Cardiac muscle cell (in vitro differentiated cells and primary cell): ENCODE results near the gene ROGDI. TPM values are rescaled to one million over a fixed set of nuclear protein-coding genes. Genes with fewer than 3 reads are reported as not detected.
A peak's percentile ranks its signal among the peaks of the same experiment; 100 is the strongest.

Experiments used
- DNase-seq, 2 donors: peaks; one replicate each; pipeline versions ENCODE4 v3.0.0 to v3.0.0-alpha.2; 2010 to 2017; ENCODE audit warnings: low read depth in 1 of 2, low spot score in 1 of 2
- H3K27ac ChIP-seq: fragments of 200-600 bp; sonication (generic); 2 replicates; pipeline ENCODE4 v1.5.1; 2016
- H3K27me3 ChIP-seq: fragments of 200-600 bp; sonication (generic); 2 replicates; pipeline ENCODE4 v1.6.0; 2016; ENCODE audit warnings: control low read depth
- H3K36me3 ChIP-seq: fragments of 200-600 bp; sonication (generic); 2 replicates; pipeline ENCODE4 v1.5.1; 2016; ENCODE audit warnings: control low read depth
- H3K4me1 ChIP-seq: fragments of 200-600 bp; sonication (generic); 2 replicates; pipeline ENCODE4 v1.8.1; 2017; ENCODE audit warnings: low read depth, mild to moderate bottlenecking, mixed run types
- H3K4me3 ChIP-seq: fragments of 200-600 bp; sonication (generic); 2 replicates; pipeline ENCODE4 v1.5.1; 2016; ENCODE audit warnings: mild to moderate bottlenecking
- H3K9me3 ChIP-seq: fragments of 200-600 bp; sonication (generic); 2 replicates; pipeline ENCODE4 v1.5.1; 2017; ENCODE audit warnings: low read depth, mild to moderate bottlenecking, control low read depth
- polyA plus RNA-seq: library from polyadenylated mRNA; unstranded; fragments of >200 nt; fragmentation: Nextera tagmentation; extraction: Ambion mirVana; gene quantifications from 2 replicates; pipeline ENCODE4 v1.2.1, GENCODE V29; 2016
- total RNA-seq: library from RNA; depleted of rRNA; stranded (reverse); fragments of >200 nt; gene quantifications from 2 replicates; pipeline ENCODE4 v1.2.3, GENCODE V29; 2016
- TF ChIP-seq, protein P1 (sequence below): IDR thresholded peaks from 2 replicates; pipeline ENCODE4 v1.5.1; 2012; ENCODE audit warnings: low read depth, mild to moderate bottlenecking, low read length

ROGDI gene
- total and polyA plus RNA-seq, 2 experiments from 2014 or later, result 146 to 220 TPM

GRCh38 chr16:4800290-4801041 is 2.0 kb downstream of the ROGDI start:
- H3K9me3 ChIP-seq, result no peaks in the 10 kb centered on the region
- DNase-seq, result no peak
- H3K27me3 ChIP-seq, result no peaks in the 10 kb centered on the region
- no peak overlapping the region for H3K4me3 ChIP-seq
- H3K36me3 ChIP-seq, result peaks cover 11% of the 10 kb centered on the region
- H3K4me1 ChIP-seq, result peaks cover 31% of the 10 kb centered on the region
- H3K27ac ChIP-seq, result peak overlapping the region; percentile 90
- TF ChIP-seq, protein P1, sequence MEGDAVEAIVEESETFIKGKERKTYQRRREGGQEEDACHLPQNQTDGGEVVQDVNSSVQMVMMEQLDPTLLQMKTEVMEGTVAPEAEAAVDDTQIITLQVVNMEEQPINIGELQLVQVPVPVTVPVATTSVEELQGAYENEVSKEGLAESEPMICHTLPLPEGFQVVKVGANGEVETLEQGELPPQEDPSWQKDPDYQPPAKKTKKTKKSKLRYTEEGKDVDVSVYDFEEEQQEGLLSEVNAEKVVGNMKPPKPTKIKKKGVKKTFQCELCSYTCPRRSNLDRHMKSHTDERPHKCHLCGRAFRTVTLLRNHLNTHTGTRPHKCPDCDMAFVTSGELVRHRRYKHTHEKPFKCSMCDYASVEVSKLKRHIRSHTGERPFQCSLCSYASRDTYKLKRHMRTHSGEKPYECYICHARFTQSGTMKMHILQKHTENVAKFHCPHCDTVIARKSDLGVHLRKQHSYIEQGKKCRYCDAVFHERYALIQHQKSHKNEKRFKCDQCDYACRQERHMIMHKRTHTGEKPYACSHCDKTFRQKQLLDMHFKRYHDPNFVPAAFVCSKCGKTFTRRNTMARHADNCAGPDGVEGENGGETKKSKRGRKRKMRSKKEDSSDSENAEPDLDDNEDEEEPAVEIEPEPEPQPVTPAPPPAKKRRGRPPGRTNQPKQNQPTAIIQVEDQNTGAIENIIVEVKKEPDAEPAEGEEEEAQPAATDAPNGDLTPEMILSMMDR, result no peak

- TF ChIP-seq, protein P1, result no peak
- no peak overlapping the region for H3K4me3 ChIP-seq
- H3K27me3 ChIP-seq, result no peaks in the 10 kb centered on the region
- no peaks in the 10 kb centered on the region for H3K9me3 ChIP-seq
- peaks cover 20% of the 10 kb centered on the region for H3K4me1 ChIP-seq
- H3K27ac ChIP-seq, result no peak overlapping the region
- DNase-seq, result no peak
- peaks cover 11% of the 10 kb centered on the region for H3K36me3 ChIP-seq
Measured at GRCh38 chr16:4799171-4799855, 3.1 kb downstream of the ROGDI start.

- Histone ChIP-seq H3K4me3 (no peak overlapping the region), H3K27me3 (no peaks in the 10 kb centered on the region), H3K4me1 (peaks cover 11% of the 10 kb centered on the region), H3K9me3 (no peaks in the 10 kb centered on the region), H3K36me3 (peaks cover 11% of the 10 kb centered on the region), H3K27ac (no peak overlapping the region)
- TF ChIP-seq, protein P1, result no peak
- DNase-seq, result no peak
Measured at GRCh38 chr16:4798456-4798855, 4.0 kb downstream of the ROGDI start.

GRCh38 chr16:4797805-4798252 is 4.6 kb downstream of the ROGDI start:
- no peak for DNase-seq
- TF ChIP-seq, protein P1, result no peak
- Histone ChIP-seq H3K27ac (no peak overlapping the region), H3K9me3 (no peaks in the 10 kb centered on the region), H3K27me3 (no peaks in the 10 kb centered on the region), H3K36me3 (peaks cover 11% of the 10 kb centered on the region), H3K4me3 (no peak overlapping the region), H3K4me1 (peaks cover 6% of the 10 kb centered on the region)

GRCh38 chr16:4796982-4797804 is 5.2 kb downstream of the ROGDI start:
- Histone ChIP-seq H3K4me1 (peaks cover 6% of the 10 kb centered on the region), H3K27ac (no peak overlapping the region), H3K27me3 (no peaks in the 10 kb centered on the region), H3K9me3 (no peaks in the 10 kb centered on the region), H3K4me3 (no peak overlapping the region), H3K36me3 (peaks cover 11% of the 10 kb centered on the region)
- DNase-seq, result no peak
- TF ChIP-seq, protein P1, result no peak
